Sigmoid colon (tissue), 7 donors: ENCODE results near the gene THOC5. TPM values are rescaled to one million over a fixed set of nuclear protein-coding genes. Genes with fewer than 3 reads are reported as not detected.

ENCODE experiments used
- DNase-seq: peaks from one replicate; pipeline ENCODE4 v3.0.0-alpha.2; 2019
- H3K27ac ChIP-seq, 4 donors: fragments of 200-600 bp; sonication (generic); one replicate each; pipeline ENCODE4 v1.5.1; 2016 to 2019; ENCODE audit warnings: mild to moderate bottlenecking in 1 of 4
- H3K27me3 ChIP-seq, 3 donors: fragments of 200-600 bp; sonication (generic); one replicate each; pipeline ENCODE4 v1.5.1; 2019; ENCODE audit warnings: mild to moderate bottlenecking in 1 of 3
- H3K36me3 ChIP-seq, 4 donors: fragments of 200-600 bp; sonication (generic); one replicate each; pipeline ENCODE4 v1.5.1; 2016 to 2019
- H3K4me1 ChIP-seq, 4 donors: fragments of 200-600 bp; sonication (generic); one replicate each; pipeline ENCODE4 v1.5.1; 2017 to 2019
- H3K4me3 ChIP-seq, 4 donors: fragments of 200-600 bp; sonication (generic); one replicate each; pipeline ENCODE4 v1.5.1; 2017 to 2019; ENCODE audit warnings: mild to moderate bottlenecking in 2 of 4, moderate library complexity in 1 of 4
- H3K9me3 ChIP-seq, 4 donors: fragments of 200-600 bp in 3 of 4; sonication (generic) in 3 of 4; one replicate each; pipeline versions ENCODE4 v1.5.1 to v1.6.1; 2013 to 2019
- EP300 ChIP-seq, 4 donors: sonication (generic); formaldehyde crosslinking; IDR thresholded peaks; one replicate each; pipeline ENCODE4 v1.6.1; 2017; ENCODE audit warnings: antibody characterized with exemption in 4 of 4
- POLR2A ChIP-seq, 2 donors: fragments of 450-650 bp; IDR thresholded peaks; one replicate each; pipeline ENCODE4 v1.6.1; 2016; ENCODE audit warnings: antibody characterized with exemption in 2 of 2, mild to moderate bottlenecking in 2 of 2, moderate library complexity in 2 of 2
- POLR2AphosphoS5 ChIP-seq, 4 donors: sonication (generic); formaldehyde crosslinking; IDR thresholded peaks; one replicate each; pipeline ENCODE4 v1.6.1; 2017; ENCODE audit warnings: antibody characterized with exemption in 4 of 4
- WGBS, 2 donors: extraction: QIAGEN DNeasy Blood & Tissue Kit; methylation state at CpG; one replicate each; pipeline ENCODE4 v1.1.7; 2013; 5-methylcytosine and 5-hydroxymethylcytosine counted together
- intact Hi-C: fragments of 100-400 bp; cut with DNase I; formaldehyde crosslinking; loops from one replicate; pipeline ENCODE4 v1.15.1; 2023
- polyA plus RNA-seq, 3 donors: library from polyadenylated mRNA; stranded (reverse); fragments of 200-250 nt; gene quantifications; one replicate each; pipeline ENCODE4 v1.2.3, GENCODE V29; 2013
- total RNA-seq, 4 donors: library from RNA; depleted of rRNA; stranded (reverse); fragments of >200 nt; gene quantifications; one replicate each; pipeline ENCODE4 v1.1.0, GENCODE V29; 2016
- TF ChIP-seq, protein P1 (sequence below), 4 experiments: fragments of 450-650 bp in 3 of 4; fragments of 200-600 bp in 1 of 4; IDR thresholded peaks; one replicate each; pipeline ENCODE4 v1.5.1; 2016 to 2019; ENCODE audit warnings: antibody characterized with exemption in 4 of 4, mild to moderate bottlenecking in 3 of 4, moderate library complexity in 2 of 4
- donor health status: healthy with polysubstance abuse.
- donor health status: Bipolar disorder and iron deficiency.
- donor health status: healthy.

Gene THOC5
- total and polyA plus RNA-seq, 7 donors, result 12.0 to 72.2 (median 50.1) TPM

DNA sequence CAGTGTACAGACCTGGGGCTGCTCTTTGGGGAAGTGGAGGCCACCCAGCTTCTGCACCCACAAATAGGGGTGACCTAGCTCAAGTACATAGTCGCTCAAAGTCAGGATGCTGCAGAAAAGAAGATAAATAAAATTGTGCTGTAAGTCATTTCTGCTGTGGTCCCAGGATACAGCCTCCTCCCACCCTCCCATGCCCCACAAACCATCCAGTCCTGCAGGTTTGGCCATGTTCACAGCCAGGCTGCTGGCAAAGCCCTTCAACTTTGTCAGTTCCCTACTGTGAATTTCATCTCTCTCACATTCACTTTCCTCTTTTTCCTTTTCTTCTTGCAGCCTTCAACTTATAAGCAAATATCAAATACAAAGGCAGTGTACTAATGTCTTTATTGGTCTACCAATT, 33.6 kb downstream of the THOC5 start:
- Histone ChIP-seq H3K4me3 (no peak overlapping the region), H3K36me3 (peaks cover 46 to 95% (median 69%) of the 10 kb centered on the region in 4 donors)
- intact Hi-C loops, result no loop called here

DNA sequence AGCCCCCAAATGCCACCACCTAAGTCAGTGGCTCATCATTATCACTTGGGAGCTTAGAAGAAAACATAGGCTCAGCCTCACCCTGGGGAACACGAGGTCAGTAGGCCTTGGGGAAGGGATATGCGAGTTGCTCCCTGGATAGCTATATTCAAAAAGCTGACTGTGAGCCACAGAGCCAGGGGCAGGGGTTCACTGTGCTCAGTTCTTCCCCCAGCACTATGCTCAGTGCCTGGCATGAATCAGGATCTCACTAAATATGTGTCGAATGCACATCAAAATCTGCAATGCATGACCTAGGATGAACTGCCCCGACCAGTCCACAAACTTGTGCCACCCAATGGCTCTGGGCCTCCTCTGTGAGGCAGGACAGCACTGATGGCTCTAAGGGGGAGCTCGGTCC, 35.1 kb downstream of the THOC5 start:
- H3K36me3 ChIP-seq, result peaks cover 47 to 85% (median 61%) of the 10 kb centered on the region in 4 donors
- H3K4me1 ChIP-seq, result no peaks in the 10 kb centered on the region
- H3K9me3 ChIP-seq, result no peaks in the 10 kb centered on the region
- H3K27ac ChIP-seq, result no peak overlapping the region
- no peak for DNase-seq
- no peaks in the 10 kb centered on the region for H3K27me3 ChIP-seq
- TF ChIP-seq POLR2A (IDR thresholded peaks at IDR 0.05) (no peak), POLR2AphosphoS5 (IDR thresholded peaks at IDR 0.05) (no peak), EP300 (IDR thresholded peaks at IDR 0.05) (no peak)
- TF ChIP-seq, protein P1, sequence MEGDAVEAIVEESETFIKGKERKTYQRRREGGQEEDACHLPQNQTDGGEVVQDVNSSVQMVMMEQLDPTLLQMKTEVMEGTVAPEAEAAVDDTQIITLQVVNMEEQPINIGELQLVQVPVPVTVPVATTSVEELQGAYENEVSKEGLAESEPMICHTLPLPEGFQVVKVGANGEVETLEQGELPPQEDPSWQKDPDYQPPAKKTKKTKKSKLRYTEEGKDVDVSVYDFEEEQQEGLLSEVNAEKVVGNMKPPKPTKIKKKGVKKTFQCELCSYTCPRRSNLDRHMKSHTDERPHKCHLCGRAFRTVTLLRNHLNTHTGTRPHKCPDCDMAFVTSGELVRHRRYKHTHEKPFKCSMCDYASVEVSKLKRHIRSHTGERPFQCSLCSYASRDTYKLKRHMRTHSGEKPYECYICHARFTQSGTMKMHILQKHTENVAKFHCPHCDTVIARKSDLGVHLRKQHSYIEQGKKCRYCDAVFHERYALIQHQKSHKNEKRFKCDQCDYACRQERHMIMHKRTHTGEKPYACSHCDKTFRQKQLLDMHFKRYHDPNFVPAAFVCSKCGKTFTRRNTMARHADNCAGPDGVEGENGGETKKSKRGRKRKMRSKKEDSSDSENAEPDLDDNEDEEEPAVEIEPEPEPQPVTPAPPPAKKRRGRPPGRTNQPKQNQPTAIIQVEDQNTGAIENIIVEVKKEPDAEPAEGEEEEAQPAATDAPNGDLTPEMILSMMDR (IDR thresholded peaks at IDR 0.05), result no peak
- WGBS, 2 donors, result 95 to 97% methylated on average over 5 of the region's 5 CpGs
- no peak overlapping the region for H3K4me3 ChIP-seq
- intact Hi-C loops, result no loop called here

More for the DNA sequence above, 33.6 kb downstream of the THOC5 start:
- TF ChIP-seq POLR2A (IDR thresholded peaks at IDR 0.05) (no peak), POLR2AphosphoS5 (IDR thresholded peaks at IDR 0.05) (no peak), EP300 (IDR thresholded peaks at IDR 0.05) (no peak)
- TF ChIP-seq, protein P1 (IDR thresholded peaks at IDR 0.05), result no peak
- WGBS, 2 donors, result 98 to 100% methylated on average over 1 of the region's 1 CpG
- no peaks in the 10 kb centered on the region for H3K9me3 ChIP-seq
- no peak for DNase-seq
- no peaks in the 10 kb centered on the region for H3K27me3 ChIP-seq
- no peaks in the 10 kb centered on the region for H3K4me1 ChIP-seq
- no peak overlapping the region for H3K27ac ChIP-seq

- intact Hi-C loops, result no loop called here
- peaks cover 47 to 84% (median 62%) of the 10 kb centered on the region in 4 donors for H3K36me3 ChIP-seq
- H3K27me3 ChIP-seq, result no peaks in the 10 kb centered on the region
- TF ChIP-seq, protein P1 (IDR thresholded peaks at IDR 0.05), result no peak
- no peak for TF ChIP-seq POLR2AphosphoS5 (IDR thresholded peaks at IDR 0.05)
- WGBS, 2 donors, result 69 to 84% methylated on average over 5 of the region's 5 CpGs
- no peak overlapping the region for H3K27ac ChIP-seq
- H3K4me3 ChIP-seq, result no peak overlapping the region
- DNase-seq, result no peak
- no peaks in the 10 kb centered on the region for H3K9me3 ChIP-seq
- H3K4me1 ChIP-seq, result no peaks in the 10 kb centered on the region
Observed at GRCh38 chr22:29517215-29517908, 36.2 kb downstream of the THOC5 start.

DNA sequence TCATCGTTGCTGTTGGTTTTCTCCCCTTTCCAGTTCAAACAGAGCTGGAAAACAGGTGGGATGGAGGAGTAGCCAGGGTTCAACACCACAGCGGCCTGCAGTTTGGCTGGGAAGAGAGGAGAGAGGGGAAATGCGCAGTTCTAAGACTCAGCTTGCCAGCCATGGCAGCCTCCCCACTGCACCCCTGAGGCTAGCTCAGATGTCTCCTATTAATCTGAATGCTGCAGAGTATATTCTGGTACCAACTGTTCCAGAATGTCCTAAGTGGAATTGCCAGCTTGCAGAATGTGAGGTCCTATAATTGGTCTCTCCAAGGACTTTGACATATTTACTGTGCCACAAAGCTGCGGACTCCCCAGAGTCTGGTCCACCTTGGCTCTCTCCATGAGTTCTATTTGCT, 41.5 kb downstream of the THOC5 start:
- TF ChIP-seq POLR2A (IDR thresholded peaks at IDR 0.05), result no peak
- TF ChIP-seq POLR2AphosphoS5 (IDR thresholded peaks at IDR 0.05), result no peak
- TF ChIP-seq EP300 (IDR thresholded peaks at IDR 0.05), result no peak
- TF ChIP-seq, protein P1 (IDR thresholded peaks at IDR 0.05), result no peak
- Histone ChIP-seq H3K4me3 (no peak overlapping the region), H3K4me1 (no peaks in the 10 kb centered on the region), H3K36me3 (peaks cover 27 to 89% (median 53%) of the 10 kb centered on the region in 4 donors), H3K9me3 (no peaks in the 10 kb centered on the region), H3K27me3 (no peaks in the 10 kb centered on the region), H3K27ac (no peak overlapping the region)
- 69 to 88% methylated on average over 4 of the region's 4 CpGs for WGBS, 2 donors
- intact Hi-C loops, result no loop called here
- no peak for DNase-seq
